ENCODE results near the gene AKAP12.
A peak's percentile ranks its signal among the peaks of the same experiment; 100 is the strongest.

Gene AKAP12

GRCh38 chr6:151239603-151240035 lies at the start of gene AKAP12:
Gene AKAP12, plus strand, starts transcription at chr6:151239967. Its CDS starts 596 bp downstream, at chr6:151240563.
- Histone ChIP-seq H3K4me1 (ENCODE audit: control insufficient read depth, insufficient read depth, low read length) (peaks cover 28% of the 10 kb centered on the region), H3K27me3 (ENCODE audit: control insufficient read depth, insufficient read depth, low read length) (peaks cover 10% of the 10 kb centered on the region), H3K4me3 (ENCODE audit: low read depth, low read length) (peak within 1 kb of the TSS; percentile 79), H3K9ac (ENCODE audit: low read depth, low read length) (peak within 1 kb of the TSS; percentile 86), H3K9me3 (ENCODE audit: control insufficient read depth, insufficient read depth, low read length) (no peaks in the 10 kb centered on the region), H3K36me3 (ENCODE audit: control insufficient read depth, insufficient read depth, low read length) (no peaks in the 10 kb centered on the region), H3K27ac (ENCODE audit: low read depth, low read length) (peak within 1 kb of the TSS; percentile 82)

DNA sequence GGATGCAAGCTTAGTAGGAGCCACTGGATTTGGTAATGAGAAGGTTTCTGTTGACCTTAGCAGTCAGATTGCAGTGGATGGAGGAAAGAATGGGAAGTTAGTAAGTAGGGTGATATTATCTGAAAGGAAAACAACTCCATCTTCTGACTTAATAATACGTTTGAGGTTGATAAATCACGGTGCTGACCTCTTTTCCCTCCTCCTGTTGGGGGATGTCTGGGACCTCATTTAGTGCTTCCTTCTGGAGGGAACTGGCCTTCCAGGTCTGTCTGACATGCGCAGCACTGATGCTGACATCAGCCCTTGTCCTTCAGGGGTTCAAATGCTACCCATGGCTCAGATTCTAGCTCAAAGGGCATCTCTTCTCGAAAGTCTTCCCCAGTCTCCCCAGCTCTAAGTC lies 48.2 kb upstream of the AKAP12 start:
- H3K4me3 ChIP-seq (ENCODE audit: low read depth, low read length) = no peak overlapping the region
- no peaks in the 10 kb centered on the region for H3K36me3 ChIP-seq (ENCODE audit: control insufficient read depth, insufficient read depth, low read length)
- H3K27me3 ChIP-seq (ENCODE audit: control insufficient read depth, insufficient read depth, low read length) = no peaks in the 10 kb centered on the region
- 0 out of 2 replicates have a peak, but pooled peaks cover 2% of the 10 kb centered on the region for H3K9me3 ChIP-seq (ENCODE audit: control insufficient read depth, insufficient read depth, low read length)
- peaks cover 5% of the 10 kb centered on the region; the same call in 1 of the 2 replicates for H3K4me1 ChIP-seq (ENCODE audit: control insufficient read depth, insufficient read depth, low read length)
- no peak overlapping the region for H3K27ac ChIP-seq (ENCODE audit: low read depth, low read length)
- no peak overlapping the region for H3K9ac ChIP-seq (ENCODE audit: low read depth, low read length)

- Histone ChIP-seq H3K4me3 (ENCODE audit: low read depth, low read length) (no peak overlapping the region), H3K27me3 (ENCODE audit: control insufficient read depth, insufficient read depth, low read length) (no peaks in the 10 kb centered on the region), H3K9me3 (ENCODE audit: control insufficient read depth, insufficient read depth, low read length) (0 out of 2 replicates have a peak, but pooled peaks cover 2% of the 10 kb centered on the region), H3K27ac (ENCODE audit: low read depth, low read length) (no peak overlapping the region), H3K4me1 (ENCODE audit: control insufficient read depth, insufficient read depth, low read length) (no peaks in the 10 kb centered on the region), H3K36me3 (ENCODE audit: control insufficient read depth, insufficient read depth, low read length) (no peaks in the 10 kb centered on the region), H3K9ac (ENCODE audit: low read depth, low read length) (no peak overlapping the region)
Measured at GRCh38 chr6:151196555-151196954, 43.2 kb upstream of the AKAP12 start.

GRCh38 chr6:151197556-151197955 lies 42.2 kb upstream of the AKAP12 start:
- Histone ChIP-seq H3K27ac (ENCODE audit: low read depth, low read length) (no peak overlapping the region), H3K9ac (ENCODE audit: low read depth, low read length) (no peak overlapping the region), H3K4me1 (ENCODE audit: control insufficient read depth, insufficient read depth, low read length) (no peaks in the 10 kb centered on the region), H3K9me3 (ENCODE audit: control insufficient read depth, insufficient read depth, low read length) (0 out of 2 replicates have a peak, but pooled peaks cover 2% of the 10 kb centered on the region), H3K4me3 (ENCODE audit: low read depth, low read length) (no peak overlapping the region), H3K27me3 (ENCODE audit: control insufficient read depth, insufficient read depth, low read length) (no peaks in the 10 kb centered on the region), H3K36me3 (ENCODE audit: control insufficient read depth, insufficient read depth, low read length) (no peaks in the 10 kb centered on the region)

DNA sequence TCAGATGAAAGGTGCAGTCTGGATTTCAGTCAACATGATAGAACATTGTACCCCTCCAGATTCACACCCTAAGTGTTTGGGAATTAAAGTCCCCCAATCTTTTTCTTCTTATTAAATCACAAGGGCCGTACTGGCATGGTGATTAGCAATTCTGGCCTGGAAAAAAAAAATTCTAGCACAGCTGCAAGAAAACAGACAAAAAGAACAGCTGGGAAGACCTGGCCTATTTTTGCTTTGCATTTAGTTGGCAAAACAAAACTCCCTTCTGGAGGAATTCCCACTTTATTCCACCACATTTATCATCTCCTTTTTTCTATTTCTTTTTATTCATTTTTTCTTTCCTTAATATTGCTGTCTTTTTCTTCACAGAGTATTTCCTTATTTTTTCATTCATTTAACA lies 39.8 kb upstream of the AKAP12 start:
- Histone ChIP-seq H3K9ac (ENCODE audit: low read depth, low read length) (no peak overlapping the region), H3K36me3 (ENCODE audit: control insufficient read depth, insufficient read depth, low read length) (no peaks in the 10 kb centered on the region), H3K9me3 (ENCODE audit: control insufficient read depth, insufficient read depth, low read length) (0 out of 2 replicates have a peak, but pooled peaks cover under 1% of the 10 kb centered on the region), H3K27me3 (ENCODE audit: control insufficient read depth, insufficient read depth, low read length) (no peaks in the 10 kb centered on the region), H3K4me3 (ENCODE audit: low read depth, low read length) (no peak overlapping the region), H3K4me1 (ENCODE audit: control insufficient read depth, insufficient read depth, low read length) (no peaks in the 10 kb centered on the region), H3K27ac (ENCODE audit: low read depth, low read length) (no peak overlapping the region)

GRCh38 chr6:151205721-151206600 lies 33.8 kb upstream of the AKAP12 start:
- no peak overlapping the region for H3K9ac ChIP-seq (ENCODE audit: low read depth, low read length)
- H3K27ac ChIP-seq (ENCODE audit: low read depth, low read length) = no peak overlapping the region
- no peaks in the 10 kb centered on the region for H3K27me3 ChIP-seq (ENCODE audit: control insufficient read depth, insufficient read depth, low read length)
- no peaks in the 10 kb centered on the region for H3K36me3 ChIP-seq (ENCODE audit: control insufficient read depth, insufficient read depth, low read length)
- no peak overlapping the region for H3K4me3 ChIP-seq (ENCODE audit: low read depth, low read length)
- no peaks in the 10 kb centered on the region; the same call in 1 of the 2 replicates for H3K9me3 ChIP-seq (ENCODE audit: control insufficient read depth, insufficient read depth, low read length)
- no peaks in the 10 kb centered on the region for H3K4me1 ChIP-seq (ENCODE audit: control insufficient read depth, insufficient read depth, low read length)

DNA sequence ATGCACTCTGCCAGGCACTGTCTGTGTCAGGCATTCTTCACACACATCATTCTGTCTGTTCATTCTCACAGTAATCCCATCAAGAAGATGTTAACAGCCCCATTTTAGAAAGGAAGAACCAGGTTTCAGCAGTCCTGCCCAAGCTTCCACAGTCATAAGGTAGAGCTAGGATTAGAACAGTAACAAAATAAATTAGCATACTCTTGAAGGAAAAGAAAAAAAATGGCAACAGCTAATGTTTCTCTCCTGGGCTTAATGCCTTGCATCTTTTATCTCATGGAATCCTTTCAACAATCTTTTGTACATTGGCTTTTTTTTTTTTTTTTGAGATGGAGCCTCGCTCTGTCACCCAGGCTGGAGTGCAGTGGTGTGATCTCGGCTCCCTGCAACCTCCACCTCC lies 32.1 kb upstream of the AKAP12 start:
- Histone ChIP-seq H3K9ac (ENCODE audit: low read depth, low read length) (no peak overlapping the region), H3K9me3 (ENCODE audit: control insufficient read depth, insufficient read depth, low read length) (no peaks in the 10 kb centered on the region; the same call in 1 of the 2 replicates), H3K36me3 (ENCODE audit: control insufficient read depth, insufficient read depth, low read length) (no peaks in the 10 kb centered on the region), H3K4me3 (ENCODE audit: low read depth, low read length) (no peak overlapping the region), H3K4me1 (ENCODE audit: control insufficient read depth, insufficient read depth, low read length) (no peaks in the 10 kb centered on the region), H3K27me3 (ENCODE audit: control insufficient read depth, insufficient read depth, low read length) (no peaks in the 10 kb centered on the region), H3K27ac (ENCODE audit: low read depth, low read length) (no peak overlapping the region)

- no peaks in the 10 kb centered on the region for H3K36me3 ChIP-seq (ENCODE audit: control insufficient read depth, insufficient read depth, low read length)
- no peaks in the 10 kb centered on the region for H3K4me1 ChIP-seq (ENCODE audit: control insufficient read depth, insufficient read depth, low read length)
- H3K9me3 ChIP-seq (ENCODE audit: control insufficient read depth, insufficient read depth, low read length) = no peaks in the 10 kb centered on the region; the same call in 1 of the 2 replicates
- no peak overlapping the region for H3K4me3 ChIP-seq (ENCODE audit: low read depth, low read length)
- H3K27me3 ChIP-seq (ENCODE audit: control insufficient read depth, insufficient read depth, low read length) = no peaks in the 10 kb centered on the region
- H3K27ac ChIP-seq (ENCODE audit: low read depth, low read length) = no peak overlapping the region
- no peak overlapping the region for H3K9ac ChIP-seq (ENCODE audit: low read depth, low read length)
Measured at GRCh38 chr6:151209071-151209831, 30.5 kb upstream of the AKAP12 start.

- Histone ChIP-seq H3K9ac (ENCODE audit: low read depth, low read length) (no peak overlapping the region), H3K4me3 (ENCODE audit: low read depth, low read length) (no peak overlapping the region), H3K4me1 (ENCODE audit: control insufficient read depth, insufficient read depth, low read length) (0 out of 2 replicates have a peak, but pooled peaks cover under 1% of the 10 kb centered on the region), H3K9me3 (ENCODE audit: control insufficient read depth, insufficient read depth, low read length) (no peaks in the 10 kb centered on the region; the same call in 1 of the 2 replicates), H3K36me3 (ENCODE audit: control insufficient read depth, insufficient read depth, low read length) (no peaks in the 10 kb centered on the region), H3K27ac (ENCODE audit: low read depth, low read length) (no peak overlapping the region), H3K27me3 (ENCODE audit: control insufficient read depth, insufficient read depth, low read length) (no peaks in the 10 kb centered on the region)
Measured at GRCh38 chr6:151211075-151211474, 28.7 kb upstream of the AKAP12 start.

- Histone ChIP-seq H3K9me3 (ENCODE audit: control insufficient read depth, insufficient read depth, low read length) (no peaks in the 10 kb centered on the region; the same call in 1 of the 2 replicates), H3K9ac (ENCODE audit: low read depth, low read length) (no peak overlapping the region), H3K4me3 (ENCODE audit: low read depth, low read length) (no peak overlapping the region), H3K27ac (ENCODE audit: low read depth, low read length) (no peak overlapping the region), H3K27me3 (ENCODE audit: control insufficient read depth, insufficient read depth, low read length) (no peaks in the 10 kb centered on the region), H3K4me1 (ENCODE audit: control insufficient read depth, insufficient read depth, low read length) (peaks cover 3% of the 10 kb centered on the region; the same call in 1 of the 2 replicates), H3K36me3 (ENCODE audit: control insufficient read depth, insufficient read depth, low read length) (no peaks in the 10 kb centered on the region)
Measured at GRCh38 chr6:151213352-151213751, 26.4 kb upstream of the AKAP12 start.
